ENCODE results near the gene KRTAP4-7.

- TF ChIP-seq CTCF (conservative IDR thresholded peaks at IDR 0.05; ENCODE audit: low read depth, low read length) (no peak), ELK1 (IDR thresholded peaks at IDR 0.05; ENCODE audit: borderline replicate concordance, low read depth, low read length) (no peak), POLR2A (IDR thresholded peaks at IDR 0.05; ENCODE audit: low read depth, low read length) (no peak), CEBPB (IDR thresholded peaks at IDR 0.05; ENCODE audit: low read depth, low read length) (no peak), MAZ (IDR thresholded peaks at IDR 0.05; ENCODE audit: borderline replicate concordance, low read depth, low read length) (no peak), USF2 (IDR thresholded peaks at IDR 0.05; ENCODE audit: low read depth, low read length) (no peak), MXI1 (IDR thresholded peaks at IDR 0.05; ENCODE audit: borderline replicate concordance, low read depth, low read length) (no peak), RCOR1 (IDR thresholded peaks at IDR 0.05; ENCODE audit: insufficient replicate concordance, low read length) (no peak), BHLHE40 (IDR thresholded peaks at IDR 0.05; ENCODE audit: low read depth, low read length) (no peak), SMC3 (IDR thresholded peaks at IDR 0.05; ENCODE audit: low read depth, low read length) (no peak)
These were observed 24.0 kb downstream of the KRTAP4-7 start for GRCh38 chr17:41107941-41108450.
